Heart left ventricle (tissue), 16 donors: ENCODE results near the gene PIK3C2G. TPM values are rescaled to one million over a fixed set of nuclear protein-coding genes. Genes with fewer than 3 reads are reported as not detected.
A peak's percentile ranks its signal among the peaks of the same experiment; 100 is the strongest.

ENCODE experiments used
- ATAC-seq, 4 donors: fragments of 200-7000 bp; cut with Tn5 transposase; one replicate each; pipeline ENCODE4 v1.9.1; 2020 to 2022; ENCODE audit warnings: moderate library complexity in 4 of 4, mild to moderate bottlenecking in 3 of 4, moderate number of reproducible peaks in 1 of 4
- DNase-seq, 5 donors: peaks; one replicate each; pipeline ENCODE4 v3.0.0-alpha.2; 2020
- H3K27ac ChIP-seq, 12 donors: fragments of 200-600 bp; sonication (generic) in 4 of 12; one replicate each; pipeline versions ENCODE4 v1.5.0 to v1.8.0; 2016 to 2022; ENCODE audit warnings: mild to moderate bottlenecking in 2 of 12
- H3K27me3 ChIP-seq, 9 donors: fragments of 200-600 bp; sonication (generic) in 2 of 9; one replicate each; pipeline versions ENCODE4 v1.5.1 to v1.8.0; 2016 to 2022; ENCODE audit warnings: mild to moderate bottlenecking in 3 of 9
- H3K36me3 ChIP-seq, 9 donors: fragments of 200-600 bp; sonication (generic) in 2 of 9; one replicate each; pipeline versions ENCODE4 v1.5.0 to v1.8.0; 2018 to 2022; ENCODE audit warnings: mild to moderate bottlenecking in 2 of 9
- H3K4me1 ChIP-seq, 12 donors: fragments of 200-600 bp; sonication (generic) in 4 of 12; one replicate each; pipeline versions ENCODE4 v1.5.0 to v1.8.0; 2016 to 2022; ENCODE audit warnings: mild to moderate bottlenecking in 3 of 12
- H3K4me3 ChIP-seq, 12 donors: fragments of 200-600 bp; sonication (generic) in 4 of 12; one replicate each; pipeline versions ENCODE4 v1.5.0 to v1.8.0; 2017 to 2022; ENCODE audit warnings: mild to moderate bottlenecking in 9 of 12, moderate library complexity in 4 of 12
- H3K9me3 ChIP-seq, 12 donors: fragments of 200-600 bp; sonication (generic) in 4 of 12; one replicate each; pipeline versions ENCODE4 v1.5.0 to v1.8.0; 2016 to 2022; ENCODE audit warnings: mild to moderate bottlenecking in 1 of 12
- CTCF ChIP-seq, 12 donors: fragments of 200-600 bp; sonication (generic) in 4 of 12; IDR thresholded peaks; one replicate each; pipeline versions ENCODE4 v1.5.0 to v1.8.0; 2018 to 2022; ENCODE audit warnings: antibody characterized with exemption in 12 of 12, mild to moderate bottlenecking in 5 of 12
- POLR2A ChIP-seq, 2 donors: fragments of 450-650 bp; IDR thresholded peaks; one replicate each; pipeline ENCODE4 v1.6.1; 2017; ENCODE audit warnings: antibody characterized with exemption in 2 of 2, mild to moderate bottlenecking in 2 of 2, moderate library complexity in 2 of 2
- WGBS, 4 donors: extraction: QIAGEN DNeasy Blood & Tissue Kit in 2 of 4; methylation state at CpG; one replicate each; pipeline versions ENCODE4 v1.1.5 to v1.1.7; 2013 to 2018; 5-methylcytosine and 5-hydroxymethylcytosine counted together
- intact Hi-C, 10 donors: fragments of 100-400 bp; cut with DNase I; formaldehyde crosslinking; loops; one replicate each; pipeline versions ENCODE4 v1.11.1 to v1.14.2; 2022
- polyA plus RNA-seq, 2 donors: library from polyadenylated mRNA; stranded (reverse); fragments of 200-250 nt; gene quantifications; one replicate each; pipeline ENCODE4 v1.2.3, GENCODE V29; 2013
- total RNA-seq, 9 donors: library from RNA; depleted of rRNA in 2 of 9; stranded (reverse); fragments of >200 nt in 2 of 9; fragmentation: NEBNext Ultra II Directional in 3 of 9; extraction: Animal tissue kit (Norgen Biotek cat#: 25700) in 3 of 9; gene quantifications; one replicate each; pipeline versions ENCODE4 v1.1.0 to v1.2.4, GENCODE V29; 2016 to 2023
- donor health status: ischemic (EF 13 %, LVEDD 7.1; RV severe dilation, severe dysfunction).
- donor health status: healthy with polysubstance abuse.
- donor health status: DM: no; HTN: yes; CAD: no.
- donor health status: DM: no; HTN: no; CAD: no.
- donor health status: ischemic (EF 25% LVEDD 6.9; RV normal size, moderate dysfunction).
- donor health status: ischemic (EF 25% LVEDD 5.7; RV mildly dilated, moderate dysfunction).
- donor health status: healthy.
- donor health status: DM: yes; HTN: yes; CAD: no.
- donor health status: ischemic (EF 35%, LVEDD 5.7; RV mildly dilated, moderate dysfunction).
- donor health status: nonischemic (EF 11% LVEDD 7.7; RV severe dilation, severe dysfunction).
- donor health status: DM: yes; HTN: yes; CAD: no.
- donor health status: PGD.
- donor health status: ischemic (EF 29% LVEDD 5.4; RV normal size, mild dysfunction).
- donor health status: nonischemic (EF 23%, LVEDD 6.1; RV moderate dilation, normal function).

The PIK3C2G gene
- total and polyA plus RNA-seq, 11 donors: not detected

DNA sequence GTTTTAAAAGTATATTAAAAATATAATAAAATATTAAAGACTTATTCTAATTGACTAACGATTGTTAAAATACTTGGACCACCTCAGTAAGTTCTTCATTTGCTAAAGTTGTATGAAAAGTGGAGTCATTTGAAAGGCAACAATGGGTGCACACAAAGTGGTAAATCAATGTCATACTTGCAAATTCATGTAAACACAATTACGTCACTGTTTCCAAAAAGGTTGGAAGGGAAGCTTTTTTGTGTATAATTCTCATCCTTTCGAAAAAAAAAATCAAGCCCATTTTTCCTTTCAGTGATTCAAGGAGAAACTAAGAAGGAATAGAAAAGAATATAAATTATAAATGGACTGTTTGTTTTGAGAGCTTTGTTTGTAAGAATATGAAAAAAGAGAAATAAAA, 166.2 kb downstream of the PIK3C2G start:
- DNase-seq (no peak), ATAC-seq (no peak)
- no peaks in the 10 kb centered on the region for H3K9me3 ChIP-seq
- H3K27me3 ChIP-seq: no peaks in the 10 kb centered on the region
- intact Hi-C loops: loop anchor here in 4 of 10 donors (5.0 to 10.0 kb wide), 3 partner anchors 757 to 860 kb away; no protein-coding TSS in a partner anchor
- H3K27ac ChIP-seq: no peak overlapping the region
- WGBS, 4 donors: 81 to 93% (median 86%) methylated on average over 3 of the region's 3 CpGs
- H3K4me3 ChIP-seq: no peak overlapping the region
- no peaks in the 10 kb centered on the region for H3K36me3 ChIP-seq
- TF ChIP-seq CTCF (IDR thresholded peaks at IDR 0.05): no peak
- TF ChIP-seq POLR2A (IDR thresholded peaks at IDR 0.05): no peak
- peaks cover 0 to 15% (median 2%) of the 10 kb centered on the region in 12 donors for H3K4me1 ChIP-seq

DNA sequence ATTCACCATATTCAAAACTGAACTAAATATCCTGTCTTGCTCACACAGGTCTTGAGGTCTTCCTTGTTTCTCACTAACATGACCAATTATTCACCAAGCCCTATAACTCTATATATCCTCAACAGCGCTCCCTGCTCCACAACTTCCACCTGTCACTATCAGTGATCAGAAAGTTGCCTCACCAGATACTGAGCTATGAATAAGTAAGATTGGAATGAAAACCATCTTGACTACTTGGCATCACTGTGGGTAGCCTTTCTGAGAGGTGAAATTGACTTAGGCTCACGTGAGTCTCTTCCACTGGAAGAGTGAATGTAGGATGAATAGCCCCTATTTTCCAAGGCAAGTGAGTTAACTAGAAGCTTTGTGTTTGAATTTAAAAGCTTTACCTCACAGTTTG, 167.1 kb downstream of the PIK3C2G start:
- TF ChIP-seq CTCF (IDR thresholded peaks at IDR 0.05) (no peak), POLR2A (IDR thresholded peaks at IDR 0.05) (no peak)
- no peak for DNase-seq
- intact Hi-C loops: loop anchor here in 4 of 10 donors (5.0 to 10.0 kb wide), 3 partner anchors 756 to 859 kb away; no protein-coding TSS in a partner anchor
- WGBS, 4 donors: 90 to 95% (median 90%) methylated on average over 2 of the region's 2 CpGs
- no peaks in the 10 kb centered on the region for H3K36me3 ChIP-seq
- no peak overlapping the region for H3K27ac ChIP-seq
- H3K9me3 ChIP-seq: no peaks in the 10 kb centered on the region
- H3K4me3 ChIP-seq: no peak overlapping the region
- no peak for ATAC-seq
- H3K4me1 ChIP-seq: peaks cover 0 to 16% (median 2%) of the 10 kb centered on the region in 12 donors
- H3K27me3 ChIP-seq: no peaks in the 10 kb centered on the region

DNA sequence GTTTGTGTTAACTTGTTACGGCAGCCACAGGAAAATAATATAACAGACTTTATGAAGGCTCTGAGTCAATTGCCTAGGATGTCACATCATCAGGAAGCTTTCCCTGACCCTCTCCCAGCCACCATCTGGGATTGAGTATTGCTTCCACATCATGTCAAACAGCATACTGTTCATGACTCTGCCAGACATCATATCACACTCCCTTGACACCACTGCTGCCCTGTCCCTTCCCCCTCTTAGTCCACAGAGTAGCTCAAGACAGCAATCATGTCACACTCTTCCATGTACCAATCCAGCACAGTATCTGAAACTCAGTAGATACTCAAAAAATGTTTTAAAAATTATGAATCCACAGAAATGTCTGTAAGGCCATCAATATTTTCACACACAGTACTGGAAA, 168.0 kb downstream of the PIK3C2G start:
- 42 to 67% (median 61%) methylated on average over 1 of the region's 1 CpG for WGBS, 4 donors
- peak; percentile 84 to 89 (median 86) for ATAC-seq
- Histone ChIP-seq H3K27me3 (no peaks in the 10 kb centered on the region), H3K9me3 (no peaks in the 10 kb centered on the region), H3K4me3 (no peak overlapping the region), H3K27ac (no peak overlapping the region), H3K36me3 (no peaks in the 10 kb centered on the region), H3K4me1 (peaks cover 0 to 16% (median 2%) of the 10 kb centered on the region in 12 donors)
- intact Hi-C loops: loop anchor here in 4 of 10 donors (5.0 to 10.0 kb wide), 3 partner anchors 755 to 858 kb away; no protein-coding TSS in a partner anchor
- DNase-seq: peak in 1 of 5 donors; percentile 27
- TF ChIP-seq CTCF (IDR thresholded peaks at IDR 0.05) (no peak), POLR2A (IDR thresholded peaks at IDR 0.05) (no peak)

GRCh38 chr12:18430425-18431048, 169.2 kb downstream of the PIK3C2G start:
- Histone ChIP-seq H3K36me3 (no peaks in the 10 kb centered on the region), H3K4me3 (no peak overlapping the region), H3K4me1 (peaks cover 0 to 16% (median 2%) of the 10 kb centered on the region in 12 donors), H3K27ac (no peak overlapping the region), H3K27me3 (no peaks in the 10 kb centered on the region), H3K9me3 (no peaks in the 10 kb centered on the region)
- intact Hi-C loops: loop anchor here in 6 of 10 donors (2.0 to 10.0 kb wide), 8 partner anchors 607 to 1122 kb away; no protein-coding TSS in a partner anchor
- peak; percentile 56 to 90 (median 78) for TF ChIP-seq CTCF (IDR thresholded peaks at IDR 0.05)
- TF ChIP-seq POLR2A (IDR thresholded peaks at IDR 0.05): no peak
- peak; percentile 64 to 92 (median 87) for ATAC-seq
- DNase-seq: peak in 3 of 5 donors; percentile 31 to 35 (median 33)
- WGBS, 4 donors: 31 to 36% (median 33%) methylated on average over 3 of the region's 3 CpGs
